ENCODE results near the gene SLC24A4.

- TF ChIP-seq POLR2A (IDR thresholded peaks at IDR 0.05; ENCODE audit: low read length) (no peak), GATA1 (IDR thresholded peaks at IDR 0.05; ENCODE audit: low read depth, low read length) (no peak)
Observed at GRCh38 chr14:92369097-92369496, 46.1 kb downstream of the SLC24A4 start.
